ENCODE data around the gene MS4A18.

DNA sequence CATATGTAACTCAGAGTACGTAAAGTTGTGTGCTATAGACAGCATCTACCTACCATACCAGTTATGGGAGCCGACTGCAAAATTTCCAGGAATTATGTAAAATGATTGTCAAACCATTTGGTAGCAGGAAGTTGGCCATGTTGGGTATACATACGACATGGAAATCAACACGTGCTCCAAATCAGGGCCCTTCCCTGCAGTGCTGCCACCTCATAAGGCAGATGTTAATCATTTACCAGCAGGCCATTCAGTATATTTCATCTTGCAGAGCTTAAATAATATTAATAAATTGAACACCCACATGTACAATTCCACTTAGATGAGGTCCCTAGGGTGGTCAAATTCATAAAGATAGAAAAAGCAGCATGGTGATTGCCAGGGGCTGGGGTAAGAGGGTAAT is 9.8 kb downstream of the MS4A18 start:
- TF ChIP-seq ZNF232 (CRISPR knock-in tag; IDR thresholded peaks at IDR 0.05) (no peak), ZNF263 (CRISPR knock-in tag; IDR thresholded peaks at IDR 0.05; ENCODE audit: low read depth) (no peak), CTCF (IDR thresholded peaks at IDR 0.05) (no peak), USF2 (CRISPR knock-in tag; IDR thresholded peaks at IDR 0.05) (no peak), TEAD4 (CRISPR knock-in tag; IDR thresholded peaks at IDR 0.05) (no peak), TCF7 (CRISPR knock-in tag; IDR thresholded peaks at IDR 0.05; ENCODE audit: low read depth) (no peak), ELF4 (CRISPR knock-in tag; IDR thresholded peaks at IDR 0.05; ENCODE audit: low read depth) (no peak), CREB1 (CRISPR knock-in tag; IDR thresholded peaks at IDR 0.05) (no peak)
- TF ChIP-seq, protein P1, sequence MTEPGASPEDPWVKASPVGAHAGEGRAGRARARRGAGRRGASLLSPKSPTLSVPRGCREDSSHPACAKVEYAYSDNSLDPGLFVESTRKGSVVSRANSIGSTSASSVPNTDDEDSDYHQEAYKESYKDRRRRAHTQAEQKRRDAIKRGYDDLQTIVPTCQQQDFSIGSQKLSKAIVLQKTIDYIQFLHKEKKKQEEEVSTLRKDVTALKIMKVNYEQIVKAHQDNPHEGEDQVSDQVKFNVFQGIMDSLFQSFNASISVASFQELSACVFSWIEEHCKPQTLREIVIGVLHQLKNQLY (CRISPR knock-in tag; IDR thresholded peaks at IDR 0.05): no peak
